ENCODE data around the gene DPH1.
A peak's percentile ranks its signal among the peaks of the same experiment; 100 is the strongest.
"Not testable (repeated sequence)": the region's sequence is repeated elsewhere in the genome, so short reads cannot be mapped to it uniquely, and the experiment has no call there.

Gene DPH1

GRCh38 chr17:2009737-2010136, 20.2 kb upstream of the DPH1 start:
- no peak for DNase-seq

GRCh38 chr17:2011411-2012371, 18.3 kb upstream of the DPH1 start:
- no peak for DNase-seq

- no peak for DNase-seq
These were observed 17.5 kb upstream of the DPH1 start for GRCh38 chr17:2012499-2012898.

GRCh38 chr17:2013220-2013993, 16.5 kb upstream of the DPH1 start:
- not testable (repeated sequence) for DNase-seq

GRCh38 chr17:2013994-2014317, 16.0 kb upstream of the DPH1 start:
- no peak for DNase-seq

- no peak for DNase-seq
These were observed 14.6 kb upstream of the DPH1 start for GRCh38 chr17:2015314-2015713.

GRCh38 chr17:2016494-2016893, 13.5 kb upstream of the DPH1 start:
- no peak for DNase-seq

- no peak for DNase-seq
These were observed 12.5 kb upstream of the DPH1 start for GRCh38 chr17:2017274-2017941.

- DNase-seq: no peak
These were observed 11.0 kb upstream of the DPH1 start for GRCh38 chr17:2018716-2019510.

GRCh38 chr17:2019723-2020122, 10.2 kb upstream of the DPH1 start:
- DNase-seq: no peak

GRCh38 chr17:2020721-2021120, 9.2 kb upstream of the DPH1 start:
- DNase-seq: no peak

- no peak for DNase-seq
These were observed 7.2 kb upstream of the DPH1 start for GRCh38 chr17:2022647-2023240.

GRCh38 chr17:2023256-2023655, 6.7 kb upstream of the DPH1 start:
- no peak for DNase-seq

- DNase-seq: no peak
These were observed 6.0 kb upstream of the DPH1 start for GRCh38 chr17:2023692-2024571.

GRCh38 chr17:2024572-2025219, 5.3 kb upstream of the DPH1 start:
- DNase-seq: no peak

GRCh38 chr17:2025220-2025621, 4.7 kb upstream of the DPH1 start, which contains the start of gene RTN4RL1:
RTN4RL1 (minus strand) TSS chr17:2025334; CDS start chr17:2024865, 469 bp downstream.
- DNase-seq: peak in 1 of 2 donors; percentile 40

- no peak for DNase-seq
These were observed 4.2 kb upstream of the DPH1 start for GRCh38 chr17:2025622-2026309.

GRCh38 chr17:2027528-2028233, 2.3 kb upstream of the DPH1 start:
- no peak for DNase-seq

GRCh38 chr17:2028234-2028614, 1.7 kb upstream of the DPH1 start:
- no peak for DNase-seq

All from stimulated activated CD4-positive, alpha-beta T cell treated with anti-CD3 and anti-CD28 coated beads, Interleukin-2, amount 100 ng/mL, for 48 hours (primary cell).